Measurements from ENCODE around the gene VPS13D. TPM values are rescaled to one million over a fixed set of nuclear protein-coding genes. Genes with fewer than 3 reads are reported as not detected.

VPS13D gene
- total and polyA plus RNA-seq, 10 of the 15 experiments (the other 5 are each of a cell fraction or from before 2014, with no cell fraction given): 1.4 to 16.9 (median 8.5) TPM

GRCh38 chr1:12548973-12549459, 319.2 kb downstream of the VPS13D start:
- H3K9ac ChIP-seq (ENCODE audit: control insufficient read depth, insufficient read depth, low read length): no peak overlapping the region
- intact Hi-C loops (cut with micrococcal nuclease; ENCODE audit: unreplicated experiment) (no loop called here), in situ Hi-C loops (cut with MboI) (loop anchor here (25.0 kb wide), 1 partner anchor 688 kb away; the partner anchor contains the start of gene PRAMEF18)
- DNase-seq (ENCODE audit: low read depth, low spot score) (no peak), FAIRE-seq (no peak), ATAC-seq (no peak)
- H3K4me2 ChIP-seq (ENCODE audit: control insufficient read depth, insufficient read depth): no peak overlapping the region
- no peak overlapping the region for H3K27ac ChIP-seq (ENCODE audit: control insufficient read depth, insufficient read depth)
- H3K4me1 ChIP-seq (ENCODE audit: control insufficient read depth, insufficient read depth, low read length): no peaks in the 10 kb centered on the region
- H3K4me3 ChIP-seq: no peak overlapping the region
- POLR2A ChIA-PET: no interaction called here
- no peaks in the 10 kb centered on the region for H3K79me2 ChIP-seq (ENCODE audit: control insufficient read depth, insufficient read depth, low read length)
- 59% methylated on average over 13 of the region's 27 CpGs for WGBS (ENCODE audit: insufficient coverage, insufficient replicate concordance, low lambda C conversion rate, missing lambda C conversion rate)
- no peaks in the 10 kb centered on the region; the same call in 2 of the 3 replicates for H3K9me3 ChIP-seq (replicated peaks; ENCODE audit: control insufficient read depth, insufficient read depth, low read length)
- SMC1A ChIA-PET (ENCODE audit: uncharacterized antibody, unreplicated experiment): no interaction called here
- no peak for TF ChIP-seq RCOR1 (conservative IDR thresholded peaks at IDR 0.05; ENCODE audit: low read depth, low read length)
- TF ChIP-seq CHD4 (IDR thresholded peaks at IDR 0.05): no peak
- no peak for TF ChIP-seq IRF4 (IDR thresholded peaks at IDR 0.05; ENCODE audit: low read depth, low read length)
- no peak for TF ChIP-seq ATF7 (IDR thresholded peaks at IDR 0.05; ENCODE audit: low read depth)
- no peak for TF ChIP-seq HDAC6 (IDR thresholded peaks at IDR 0.05; ENCODE audit: unreplicated experiment)
- TF ChIP-seq MEF2B (IDR thresholded peaks at IDR 0.05; ENCODE audit: partially characterized antibody, poor library complexity, severe bottlenecking): no peak
- no TSS peak for BruUV-seq (replicated peaks)
- no peaks in the 10 kb centered on the region; a peak in 1 of 4 replicates for H3K27me3 ChIP-seq (replicated peaks in 1 of 2; ENCODE audit: control insufficient read depth in 2 of 2, insufficient read depth in 2 of 2, low read length in 1 of 2)
- H3K36me3 ChIP-seq (ENCODE audit: control insufficient read depth in 2 of 2, insufficient read depth in 2 of 2, low read length in 1 of 2): no peaks in the 10 kb centered on the region
- no peak overlapping the region for H2AFZ ChIP-seq (ENCODE audit: control insufficient read depth, low read depth, low read length)
- RAD21 ChIA-PET (ENCODE audit: unreplicated experiment): no interaction called here
- H4K20me1 ChIP-seq (ENCODE audit: control insufficient read depth, insufficient read depth): no peaks in the 10 kb centered on the region
- CTCF ChIA-PET: no interaction called here

- WGBS (ENCODE audit: insufficient coverage, insufficient replicate concordance, low lambda C conversion rate, missing lambda C conversion rate): 67% methylated on average over 31 of the region's 31 CpGs
- SMC1A ChIA-PET (ENCODE audit: uncharacterized antibody, unreplicated experiment): no interaction called here
- no peak overlapping the region for H2AFZ ChIP-seq (ENCODE audit: control insufficient read depth, low read depth, low read length)
- TF ChIP-seq STAT3 (IDR thresholded peaks at IDR 0.05; ENCODE audit: low read depth, low read length) (no peak), ZNF217 (IDR thresholded peaks at IDR 0.05) (no peak), CEBPB (IDR thresholded peaks at IDR 0.05; ENCODE audit: borderline replicate concordance in 1 of 2, low read depth in 2 of 2, low read length in 2 of 2) (no peak), LARP7 (IDR thresholded peaks at IDR 0.05) (no peak), PKNOX1 (IDR thresholded peaks at IDR 0.05) (no peak), NBN (IDR thresholded peaks at IDR 0.05) (no peak), IKZF2 (IDR thresholded peaks at IDR 0.05) (no peak)
Observed at GRCh38 chr1:12549460-12550349, 319.9 kb downstream of the VPS13D start.

More at GRCh38 chr1:12549460-12550349, 319.9 kb downstream of the VPS13D start:
- intact Hi-C loops (cut with micrococcal nuclease; ENCODE audit: unreplicated experiment) (no loop called here), in situ Hi-C loops (cut with MboI) (loop anchor here (25.0 kb wide), 1 partner anchor 688 kb away; the partner anchor contains the start of gene PRAMEF18)
- no peaks in the 10 kb centered on the region for H3K79me2 ChIP-seq (ENCODE audit: control insufficient read depth, insufficient read depth, low read length)
- DNase-seq (ENCODE audit: low read depth, low spot score): no peak
- ChIA-PET POLR2A (no interaction called here), CTCF (no interaction called here), RAD21 (ENCODE audit: unreplicated experiment) (no interaction called here)
- H3K9ac ChIP-seq (ENCODE audit: control insufficient read depth, insufficient read depth, low read length): no peak overlapping the region
- H3K27ac ChIP-seq (ENCODE audit: control insufficient read depth, insufficient read depth): no peak overlapping the region
- BruUV-seq (replicated peaks): no TSS peak
- no peaks in the 10 kb centered on the region; a peak in 1 of 4 replicates for H3K27me3 ChIP-seq (replicated peaks in 1 of 2; ENCODE audit: control insufficient read depth in 2 of 2, insufficient read depth in 2 of 2, low read length in 1 of 2)
- no peaks in the 10 kb centered on the region; the same call in 2 of the 3 replicates for H3K9me3 ChIP-seq (replicated peaks; ENCODE audit: control insufficient read depth, insufficient read depth, low read length)
- no peaks in the 10 kb centered on the region for H4K20me1 ChIP-seq (ENCODE audit: control insufficient read depth, insufficient read depth)
- H3K4me2 ChIP-seq (ENCODE audit: control insufficient read depth, insufficient read depth): no peak overlapping the region
- H3K36me3 ChIP-seq (ENCODE audit: control insufficient read depth in 2 of 2, insufficient read depth in 2 of 2, low read length in 1 of 2): no peaks in the 10 kb centered on the region
- ATAC-seq: no peak
- no peaks in the 10 kb centered on the region for H3K4me1 ChIP-seq (ENCODE audit: control insufficient read depth, insufficient read depth, low read length)
- no peak overlapping the region for H3K4me3 ChIP-seq
- FAIRE-seq: no peak
